Dermis blood vessel endothelial cell (primary cell): ENCODE measurements around the gene SNRPD3. TPM values are rescaled to one million over a fixed set of nuclear protein-coding genes. Genes with fewer than 3 reads are reported as not detected.
"Not testable (repeated sequence)": the region's sequence is repeated elsewhere in the genome, so short reads cannot be mapped to it uniquely, and the experiment has no call there.

ENCODE experiments used
- DNase-seq: peaks from one replicate; pipeline ENCODE4 v3.0.0; 2010
- total RNA-seq: library from RNA; depleted of rRNA; stranded (reverse); fragments of >200 nt; gene quantifications from 2 replicates; pipeline ENCODE4 v1.2.3, GENCODE V29; 2014

Gene SNRPD3
- total RNA-seq, 1 donor from 2014 or later: 196 TPM

DNA sequence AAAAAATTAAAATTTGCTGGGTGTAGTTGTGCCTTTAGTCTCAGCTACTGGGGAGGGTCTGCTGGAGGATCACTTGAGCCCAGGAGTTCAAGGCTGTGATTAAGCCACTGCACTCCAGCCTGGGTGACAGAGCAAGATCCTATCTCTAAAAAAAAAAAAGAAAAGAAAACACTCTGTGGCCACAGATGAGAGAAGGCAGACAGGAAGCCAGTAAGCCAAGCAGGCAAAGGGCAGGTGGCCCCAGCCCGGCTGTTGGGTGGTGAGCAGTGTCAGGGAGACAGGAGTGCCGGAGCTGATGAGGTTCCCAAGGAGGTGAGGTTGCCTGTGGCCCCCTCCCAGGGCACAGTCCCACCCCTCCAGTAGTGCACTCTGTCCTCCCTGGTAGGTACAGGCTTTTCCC is 66.8 kb downstream of the SNRPD3 start:
- not testable (repeated sequence) for DNase-seq

Other genes starting within 250 kb of the SNRPD3 start
- 11.4 and 16.2 TPM in 2 replicates for gene ADORA2A, start 128.4 kb upstream of the SNRPD3 start, total RNA-seq
- 0.17 TPM in 1 of 2 replicates, not detected in the other for gene UPB1, start 60.7 kb upstream of the SNRPD3 start, total RNA-seq
- gene GUCD1, start 861 bp upstream of the SNRPD3 start, total RNA-seq: 284 and 311 TPM in 2 replicates
- 3.4 and 6.3 TPM in 2 replicates for gene LRRC75B, start 37.1 kb downstream of the SNRPD3 start, total RNA-seq
- gene GGT1, start 47.2 kb downstream of the SNRPD3 start, total RNA-seq: 2.2 and 2.6 TPM in 2 replicates
- gene PIWIL3, start 218.7 kb downstream of the SNRPD3 start, total RNA-seq: 0.17 TPM in 1 of 2 replicates, not detected in the other